H9 (cell line): ENCODE data around the gene INHBB. TPM values are rescaled to one million over a fixed set of nuclear protein-coding genes. Genes with fewer than 3 reads are reported as not detected.

Source experiments
- DNase-seq: peaks from one replicate; pipeline ENCODE4 v3.0.0-alpha.2; 2017
- H2AFZ ChIP-seq: one replicate; pipeline ENCODE4 v1.6.1; 2013; ENCODE audit warnings: mild to moderate bottlenecking, low read length, control low read depth, moderate library complexity
- H2AK5ac ChIP-seq: 2 replicates; pipeline ENCODE4 v1.6.1; 2013; ENCODE audit warnings: low read length, control low read depth, mixed read lengths; ENCODE audit not compliant: insufficient read length
- H2BK120ac ChIP-seq: one replicate; pipeline ENCODE4 v1.6.1; 2013; ENCODE audit warnings: low read depth, mild to moderate bottlenecking, low read length, control low read depth, inconsistent platforms; ENCODE audit not compliant: poor library complexity, severe bottlenecking
- H2BK12ac ChIP-seq: 2 replicates; pipeline ENCODE4 v1.6.1; 2013; ENCODE audit warnings: low read length, control low read depth, mixed read lengths, low read depth; ENCODE audit not compliant: insufficient read length
- H2BK15ac ChIP-seq: 2 replicates; pipeline ENCODE4 v1.6.1; 2013; ENCODE audit warnings: low read depth, low read length, control low read depth
- H2BK20ac ChIP-seq: one replicate; pipeline ENCODE4 v1.6.1; 2013; ENCODE audit warnings: low read depth, mild to moderate bottlenecking, low read length, control low read depth, inconsistent platforms; ENCODE audit not compliant: poor library complexity, severe bottlenecking
- H2BK5ac ChIP-seq: 2 replicates; pipeline ENCODE4 v1.6.1; 2013; ENCODE audit warnings: low read length, control low read depth, mixed read lengths; ENCODE audit not compliant: insufficient read length
- H3K14ac ChIP-seq: 2 replicates; pipeline ENCODE4 v1.6.1; 2013; ENCODE audit warnings: low read length, control low read depth; ENCODE audit not compliant: insufficient read depth
- H3K18ac ChIP-seq: 2 replicates; pipeline ENCODE4 v1.6.1; 2013; ENCODE audit warnings: low read depth, mild to moderate bottlenecking, mixed read lengths, low read length, control low read depth; ENCODE audit not compliant: insufficient read length
- H3K23ac ChIP-seq: 2 replicates; pipeline ENCODE4 v1.6.1; 2013; ENCODE audit warnings: low read length, control low read depth, mixed read lengths, low read depth; ENCODE audit not compliant: insufficient read length
- H3K23me2 ChIP-seq: 2 replicates; pipeline ENCODE4 v1.6.1; 2013; ENCODE audit warnings: low read depth, mild to moderate bottlenecking, mixed read lengths, low read length, control low read depth; ENCODE audit not compliant: insufficient read length, poor library complexity, severe bottlenecking
- H3K27ac ChIP-seq: 2 replicates; pipeline ENCODE4 v1.5.1; 2013; ENCODE audit warnings: low read length, control low read depth, mixed read lengths, low read depth; ENCODE audit not compliant: insufficient read length
- H3K27me3 ChIP-seq: 2 replicates; pipeline ENCODE4 v1.6.1; 2013; ENCODE audit warnings: low read length, control low read depth, inconsistent platforms; ENCODE audit not compliant: insufficient read depth
- H3K4ac ChIP-seq: 2 replicates; pipeline ENCODE4 v1.6.1; 2013; ENCODE audit warnings: low read depth, mild to moderate bottlenecking, control low read depth, inconsistent platforms, low read length, moderate library complexity
- H3K4me1 ChIP-seq: 2 replicates; pipeline ENCODE4 v1.6.1; 2013; ENCODE audit warnings: low read length, control low read depth, inconsistent platforms; ENCODE audit not compliant: insufficient read depth
- H3K4me2 ChIP-seq: 2 replicates; pipeline ENCODE4 v1.6.1; 2013; ENCODE audit warnings: low read length, control low read depth, mixed read lengths; ENCODE audit not compliant: insufficient read length, insufficient read depth
- H3K56ac ChIP-seq: 2 replicates; pipeline ENCODE4 v1.6.1; 2013; ENCODE audit warnings: low read depth, mild to moderate bottlenecking, mixed read lengths, low read length, control low read depth; ENCODE audit not compliant: insufficient read length
- H3K79me1 ChIP-seq: 2 replicates; pipeline ENCODE4 v1.6.1; 2013; ENCODE audit warnings: low read depth, mild to moderate bottlenecking, moderate library complexity, low read length, control low read depth, inconsistent platforms; ENCODE audit not compliant: insufficient read depth, poor library complexity, severe bottlenecking
- H3K79me2 ChIP-seq: 2 replicates; pipeline ENCODE4 v1.6.1; 2013; ENCODE audit warnings: low read length, control low read depth, inconsistent platforms; ENCODE audit not compliant: insufficient read depth
- H3K9ac ChIP-seq: 2 replicates; pipeline ENCODE4 v1.6.1; 2013; ENCODE audit warnings: low read length, control low read depth, mixed read lengths; ENCODE audit not compliant: insufficient read length; ENCODE audit errors: extremely low read depth
- H3K9me3 ChIP-seq: one replicate; pipeline ENCODE4 v1.6.1; 2013; ENCODE audit warnings: low read depth, low read length, inconsistent platforms; ENCODE audit not compliant: control insufficient read depth
- H3T11ph ChIP-seq: one replicate; pipeline ENCODE4 v1.6.1; 2013; ENCODE audit warnings: mild to moderate bottlenecking, low read length, control low read depth, inconsistent platforms
- H4K20me1 ChIP-seq: one replicate; pipeline ENCODE4 v1.6.1; 2013; ENCODE audit not compliant: control insufficient read depth, insufficient read length, insufficient read depth
- H4K5ac ChIP-seq: 2 replicates; pipeline ENCODE4 v1.6.1; 2013; ENCODE audit warnings: low read depth, mild to moderate bottlenecking, mixed read lengths, low read length, control low read depth; ENCODE audit not compliant: insufficient read length
- H4K8ac ChIP-seq: replicated peaks from 2 replicates; pipeline ENCODE4 v1.6.1; 2013; ENCODE audit warnings: low read length, control low read depth, mixed read lengths, low read depth; ENCODE audit not compliant: insufficient read length
- H4K91ac ChIP-seq: 2 replicates; pipeline ENCODE4 v1.6.1; 2013; ENCODE audit warnings: low read depth, mild to moderate bottlenecking, moderate library complexity, mixed read lengths, low read length, control low read depth; ENCODE audit not compliant: insufficient read length
- H3K27ac Mint-ChIP-seq, 3 experiments: 2 replicates in 2 of 3; 3 replicates in 1 of 3; pipeline ENCODE4 v1.8.0; 2020 to 2021; ENCODE audit warnings: mixed read lengths in 3 of 3, mild to moderate bottlenecking in 1 of 3, moderate library complexity in 1 of 3
- H3K27me3 Mint-ChIP-seq: 2 replicates; pipeline ENCODE4 v1.8.0; 2021; ENCODE audit warnings: low read depth, mild to moderate bottlenecking, moderate library complexity, mixed read lengths
- H3K36me3 Mint-ChIP-seq, 3 experiments: 2 replicates in 2 of 3; 3 replicates in 1 of 3; pipeline ENCODE4 v1.8.0; 2020 to 2021; ENCODE audit warnings: low read depth in 3 of 3, mixed read lengths in 3 of 3; ENCODE audit not compliant: insufficient read depth in 1 of 3
- H3K4me1 Mint-ChIP-seq, 2 experiments: 2 replicates each; pipeline ENCODE4 v1.8.0; 2020; ENCODE audit warnings: mixed read lengths in 2 of 2
- H3K4me3 Mint-ChIP-seq, 2 experiments: 2 replicates in 1 of 2; 3 replicates in 1 of 2; pipeline ENCODE4 v1.8.0; 2020 to 2021; ENCODE audit warnings: mild to moderate bottlenecking in 2 of 2, mixed read lengths in 2 of 2, moderate library complexity in 1 of 2
- H3K9me3 Mint-ChIP-seq, 2 experiments: 2 replicates in 1 of 2; 3 replicates in 1 of 2; pipeline ENCODE4 v1.8.0; 2020; ENCODE audit warnings: mild to moderate bottlenecking in 2 of 2, mixed read lengths in 2 of 2, moderate library complexity in 1 of 2
- WGBS: extraction: QIAGEN DNeasy Blood & Tissue Kit; methylation state at CpG from one replicate; pipeline ENCODE4 v1.1.7; 2013; ENCODE audit warnings: missing lambda C conversion rate, low lambda C conversion rate, mixed read lengths; ENCODE audit not compliant: insufficient read length; ENCODE audit errors: extremely low coverage; 5-methylcytosine and 5-hydroxymethylcytosine counted together
- total RNA-seq: library from RNA; stranded (reverse); gene quantifications from 2 replicates; pipeline ENCODE4 v1.2.1, GENCODE V29; 2021
- TF ChIP-seq, protein P1 (sequence below): fragments of 200-600 bp; sonication (generic); conservative IDR thresholded peaks from 3 replicates; pipeline ENCODE4 v1.8.0; 2021; ENCODE audit warnings: antibody characterized with exemption, mild to moderate bottlenecking

Gene INHBB
- total RNA-seq, 1 experiment from 2014 or later = 0.13 TPM

DNA sequence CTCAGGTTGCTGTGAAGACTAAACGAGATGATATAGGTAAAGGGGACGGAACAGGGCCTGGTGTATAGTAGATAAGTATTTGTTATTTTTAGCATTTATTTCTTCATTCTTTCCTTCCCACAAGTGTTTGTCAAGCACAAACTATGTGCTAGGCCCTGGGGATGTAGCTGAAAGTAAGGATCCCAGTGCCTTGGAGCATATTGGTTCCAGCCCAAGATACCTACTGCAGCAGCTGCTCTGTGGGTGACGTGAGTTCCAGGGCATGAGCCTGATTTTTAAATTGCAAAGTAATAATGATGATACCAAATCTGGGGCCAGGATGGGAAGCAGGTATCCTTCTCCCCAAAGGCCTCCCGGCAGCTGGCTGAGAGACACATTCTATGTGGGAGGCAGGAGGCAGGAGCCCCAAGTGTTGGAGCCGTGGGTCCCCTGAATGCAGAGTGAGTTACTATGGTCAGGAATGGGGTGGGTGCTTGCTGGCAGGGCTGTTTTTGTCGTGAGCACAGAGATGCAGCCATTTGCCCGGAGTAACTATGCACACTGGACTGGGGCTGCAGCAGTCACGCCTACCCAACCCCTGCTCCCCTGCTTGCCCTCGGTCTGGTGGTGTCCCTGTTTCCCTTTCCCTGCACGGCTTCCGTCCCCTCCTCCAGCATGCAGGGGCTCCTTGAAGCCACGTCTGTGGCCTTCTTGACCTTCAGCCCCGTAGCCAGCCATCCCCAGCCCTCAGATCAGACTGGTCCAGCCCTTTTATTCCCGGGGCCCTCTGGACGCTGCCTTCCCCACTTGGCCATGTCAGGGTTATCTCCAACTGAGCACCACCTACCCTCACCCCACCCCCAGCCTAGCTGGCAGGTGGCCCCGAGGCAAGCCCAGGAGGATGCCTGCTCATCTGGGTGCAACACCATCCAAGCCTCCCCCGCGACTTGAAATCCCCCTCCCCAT is 52.4 kb downstream of the INHBB start:
- Histone ChIP-seq H3K23me2 (no peaks in the 10 kb centered on the region), H2BK20ac (no peak overlapping the region), H3K56ac (no peak overlapping the region), H4K91ac (no peak overlapping the region), H3K4ac (no peak overlapping the region), H3K18ac (no peak overlapping the region), H3K79me2 (no peaks in the 10 kb centered on the region), H3K9ac (no peak overlapping the region), H3K27me3 (no peaks in the 10 kb centered on the region; the same call in 1 of the 2 replicates), H3T11ph (no peak overlapping the region), H4K5ac (no peak overlapping the region), H3K4me2 (no peak overlapping the region), H2BK12ac (no peak overlapping the region), H2AK5ac (no peak overlapping the region), H2BK15ac (no peak overlapping the region), H3K9me3 (no peaks in the 10 kb centered on the region), H3K79me1 (no peaks in the 10 kb centered on the region), H2BK120ac (no peak overlapping the region), H2AFZ (no peak overlapping the region), H3K23ac (no peak overlapping the region), H2BK5ac (no peak overlapping the region), H3K4me1 (no peaks in the 10 kb centered on the region), H4K8ac (no peak overlapping the region), H4K20me1 (no peaks in the 10 kb centered on the region), H3K14ac (no peak overlapping the region), H3K27ac (no peak overlapping the region)
- DNase-seq = no peak
- Mint-ChIP-seq H3K4me1 (peaks cover 8 to 17% of the 10 kb centered on the region in 2 experiments), H3K27me3 (peaks cover 56% of the 10 kb centered on the region), H3K27ac (no peak overlapping the region), H3K9me3 (no peaks in the 10 kb centered on the region), H3K4me3 (no peak overlapping the region), H3K36me3 (no peaks in the 10 kb centered on the region)
- TF ChIP-seq, protein P1, sequence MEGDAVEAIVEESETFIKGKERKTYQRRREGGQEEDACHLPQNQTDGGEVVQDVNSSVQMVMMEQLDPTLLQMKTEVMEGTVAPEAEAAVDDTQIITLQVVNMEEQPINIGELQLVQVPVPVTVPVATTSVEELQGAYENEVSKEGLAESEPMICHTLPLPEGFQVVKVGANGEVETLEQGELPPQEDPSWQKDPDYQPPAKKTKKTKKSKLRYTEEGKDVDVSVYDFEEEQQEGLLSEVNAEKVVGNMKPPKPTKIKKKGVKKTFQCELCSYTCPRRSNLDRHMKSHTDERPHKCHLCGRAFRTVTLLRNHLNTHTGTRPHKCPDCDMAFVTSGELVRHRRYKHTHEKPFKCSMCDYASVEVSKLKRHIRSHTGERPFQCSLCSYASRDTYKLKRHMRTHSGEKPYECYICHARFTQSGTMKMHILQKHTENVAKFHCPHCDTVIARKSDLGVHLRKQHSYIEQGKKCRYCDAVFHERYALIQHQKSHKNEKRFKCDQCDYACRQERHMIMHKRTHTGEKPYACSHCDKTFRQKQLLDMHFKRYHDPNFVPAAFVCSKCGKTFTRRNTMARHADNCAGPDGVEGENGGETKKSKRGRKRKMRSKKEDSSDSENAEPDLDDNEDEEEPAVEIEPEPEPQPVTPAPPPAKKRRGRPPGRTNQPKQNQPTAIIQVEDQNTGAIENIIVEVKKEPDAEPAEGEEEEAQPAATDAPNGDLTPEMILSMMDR = no peak
- no CpG with 5 or more reads among the region's 18 CpGs for WGBS
